Activated T-helper 1 cell treated with anti-CD3 and anti-CD28 coated beads, Interleukin-2, amount 50 U/mL, for 16 hours (primary cell): ENCODE data around the gene NKD1.

Source experiments
- DNase-seq, 2 donors: peaks; one replicate each; pipeline ENCODE4 v3.0.0-alpha.2; 2020; ENCODE audit warnings: low read depth in 1 of 2, low spot score in 1 of 2

Gene NKD1

DNA sequence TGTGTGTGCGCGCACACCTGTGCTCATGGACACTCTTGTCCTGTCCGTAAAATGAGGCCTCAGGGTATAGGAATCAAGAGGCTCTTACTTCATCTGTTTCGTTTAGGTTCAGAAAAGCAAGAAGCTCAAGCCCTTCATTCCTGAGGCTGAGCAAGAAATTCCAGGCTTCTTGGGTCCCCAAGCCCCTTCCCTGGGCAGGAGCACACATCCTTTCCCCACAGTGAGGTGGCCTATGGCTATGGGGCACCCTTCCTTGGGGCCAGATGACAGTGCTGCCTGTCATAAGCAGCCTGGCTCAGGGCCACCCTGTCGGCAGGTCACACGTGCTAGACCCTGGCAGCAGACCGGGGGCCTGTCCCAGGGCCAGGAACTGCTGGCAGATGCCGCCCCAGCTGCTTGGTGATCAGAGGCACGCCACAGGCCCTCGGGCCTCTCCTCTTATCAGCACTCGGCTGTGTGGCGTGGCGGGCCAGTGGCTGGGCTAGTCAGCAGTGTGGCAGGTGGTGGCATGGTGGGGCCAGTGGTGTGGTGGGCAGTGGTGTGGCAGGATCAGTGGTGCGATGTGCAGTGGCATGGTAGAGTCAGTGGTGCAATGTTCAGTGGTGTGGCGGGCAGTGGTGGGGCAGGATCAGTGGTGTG is 50.2 kb downstream of the NKD1 start:
- no peak for DNase-seq

GRCh38 chr16:50598936-50599361 is 50.8 kb downstream of the NKD1 start:
- no peak for DNase-seq

DNA sequence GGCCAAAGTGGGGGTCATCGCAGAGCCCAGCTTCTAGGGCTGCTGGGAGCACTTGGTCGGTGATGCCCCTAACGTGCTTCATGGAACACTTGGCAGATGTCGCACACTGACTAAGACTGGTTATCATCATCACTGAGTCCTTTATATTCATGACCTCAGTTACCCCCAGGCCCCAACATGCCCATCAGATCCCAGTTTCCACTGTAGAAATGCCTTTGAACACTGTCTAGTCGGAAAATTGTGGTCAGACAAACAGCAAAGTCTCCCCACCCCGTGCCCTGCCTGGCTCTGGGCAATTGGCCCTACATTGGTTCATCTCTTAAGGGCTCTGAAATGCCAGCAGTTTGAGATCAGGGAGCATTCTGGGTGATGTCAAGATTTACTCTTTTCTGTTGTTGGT is 51.3 kb downstream of the NKD1 start:
- DNase-seq = no peak

DNA sequence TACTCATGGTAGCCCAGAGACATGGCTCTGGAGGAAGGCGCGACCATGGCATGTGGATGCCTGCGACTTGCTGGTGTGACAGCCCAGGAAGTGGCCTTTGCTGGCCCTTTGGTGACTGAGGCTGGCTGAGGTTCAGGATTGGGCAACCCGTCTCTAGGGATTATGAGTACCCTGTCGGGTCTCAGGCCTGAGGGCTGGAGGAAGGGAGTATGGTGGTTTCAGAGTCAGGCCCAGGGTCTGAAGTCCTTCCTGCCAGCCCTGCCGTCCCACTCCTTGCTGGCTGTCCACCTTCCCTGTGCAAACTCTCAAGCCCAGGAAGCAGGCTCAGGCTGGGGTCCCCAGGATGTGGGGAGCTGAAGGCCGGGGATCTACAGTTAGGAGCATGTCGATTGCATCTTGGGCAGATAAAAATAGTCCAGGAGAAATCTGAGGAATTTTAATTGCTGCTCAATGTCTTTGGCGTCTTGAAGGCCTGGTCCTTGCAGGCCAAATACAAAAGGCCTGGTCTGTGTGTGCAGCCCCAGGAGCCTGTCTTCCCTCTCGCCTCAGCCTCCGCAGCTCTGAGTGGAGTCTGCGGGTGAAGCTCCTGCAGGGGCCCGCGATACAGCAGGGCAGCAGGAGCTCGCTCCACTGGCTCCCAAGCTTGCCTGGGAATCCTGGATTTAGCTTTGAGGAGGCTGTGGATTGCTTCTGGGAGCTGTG is 52.5 kb downstream of the NKD1 start:
- no peak for DNase-seq

- no peak for DNase-seq
These were observed 53.1 kb downstream of the NKD1 start for GRCh38 chr16:50601341-50601740.

GRCh38 chr16:50602126-50602525 is 53.9 kb downstream of the NKD1 start:
- no peak for DNase-seq

DNA sequence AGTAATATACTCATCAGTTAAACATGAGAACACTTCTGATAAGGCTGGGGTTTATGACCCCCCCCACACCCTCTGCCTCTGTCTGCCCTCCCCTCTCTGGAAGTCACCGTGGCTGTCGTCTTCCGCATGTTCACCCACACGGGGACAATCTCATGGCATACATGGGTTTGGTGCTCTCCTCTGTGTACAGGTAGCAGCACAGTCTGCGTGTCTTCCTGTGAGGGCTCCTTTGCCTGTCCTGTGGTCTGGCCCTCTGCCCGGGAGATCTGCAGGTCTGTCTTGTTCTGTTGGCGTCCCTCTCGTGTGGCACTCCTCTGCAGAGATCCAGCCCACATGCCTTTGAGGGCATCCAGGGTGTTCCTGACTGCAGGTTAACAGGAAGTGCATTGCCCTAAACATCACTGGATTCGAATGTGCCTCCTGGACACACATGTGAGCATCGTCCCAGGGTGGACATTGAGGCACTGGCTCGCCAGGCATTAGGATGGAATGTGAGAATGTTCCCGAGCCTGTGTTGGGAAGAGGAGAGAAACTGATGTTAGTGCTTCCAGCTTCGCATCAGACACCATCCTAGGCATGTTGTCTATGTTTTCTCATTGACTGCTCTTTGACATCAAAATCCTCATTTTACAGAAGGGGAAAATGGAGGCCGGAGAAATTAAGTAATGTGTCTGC is 54.5 kb downstream of the NKD1 start:
- peak; percentile 13 to 43 for DNase-seq

- no peak for DNase-seq
These were observed 55.2 kb downstream of the NKD1 start for GRCh38 chr16:50603206-50604064.

- DNase-seq = no peak
These were observed 55.8 kb downstream of the NKD1 start for GRCh38 chr16:50604065-50604418.

DNA sequence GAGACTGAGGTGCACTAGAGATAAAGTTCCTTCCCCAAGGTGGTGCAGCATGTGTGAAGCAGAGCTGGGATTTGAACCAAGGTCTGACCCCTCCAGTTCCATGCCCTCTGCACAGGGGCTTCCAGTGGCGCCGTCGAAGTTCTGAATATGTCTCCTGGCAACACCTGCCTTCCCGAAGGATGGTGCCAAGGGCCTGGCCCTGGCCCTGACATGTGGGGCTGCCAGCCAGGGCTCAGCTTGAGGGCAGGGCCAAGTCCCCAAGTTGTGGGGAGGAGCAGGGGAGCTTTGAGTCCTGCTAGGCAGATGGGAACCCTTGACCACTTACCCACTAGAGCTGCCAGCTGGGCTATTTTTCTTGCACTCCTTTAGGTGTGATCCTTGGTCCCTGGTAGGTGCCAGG is 56.4 kb downstream of the NKD1 start:
- DNase-seq = no peak

GRCh38 chr16:50605733-50606430 is 57.7 kb downstream of the NKD1 start:
- DNase-seq = no peak

- no peak for DNase-seq
These were observed 58.3 kb downstream of the NKD1 start for GRCh38 chr16:50606431-50607050.

GRCh38 chr16:50607051-50607431 is 58.8 kb downstream of the NKD1 start:
- DNase-seq = no peak

GRCh38 chr16:50607447-50607846 is 59.3 kb downstream of the NKD1 start:
- DNase-seq = no peak

DNA sequence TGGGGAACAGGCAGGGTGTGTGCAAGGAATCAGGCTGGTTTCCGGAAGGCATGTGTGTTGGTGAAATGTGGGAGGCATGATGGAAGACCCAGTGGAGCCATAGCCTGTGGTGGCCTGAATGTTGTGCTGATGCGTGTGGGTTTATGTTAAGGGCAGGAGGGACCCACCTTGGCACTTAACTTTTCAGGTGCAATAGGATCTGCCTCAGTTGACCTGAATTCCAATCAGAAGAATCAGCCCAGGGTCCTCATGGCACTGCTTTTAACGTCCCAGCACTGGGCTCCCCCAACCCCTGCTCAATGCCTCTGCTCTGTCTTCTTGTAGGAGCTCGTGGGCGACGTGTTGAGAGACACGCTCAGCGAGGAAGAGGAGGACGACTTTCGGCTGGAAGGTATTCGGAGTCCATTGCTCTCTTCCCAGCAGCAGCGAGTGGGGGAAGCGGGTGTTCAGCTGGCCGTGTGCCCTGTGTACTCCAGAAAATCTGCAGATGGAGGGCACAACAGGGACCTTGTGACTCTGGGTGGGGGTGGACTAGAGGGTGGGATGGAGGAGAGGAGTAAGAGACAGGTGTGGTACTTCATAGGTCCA is 59.9 kb downstream of the NKD1 start:
- DNase-seq = no peak

GRCh38 chr16:50609049-50609448 is 60.9 kb downstream of the NKD1 start:
- DNase-seq = no peak

- no peak for DNase-seq
These were observed 61.3 kb downstream of the NKD1 start for GRCh38 chr16:50609471-50609870.

DNA sequence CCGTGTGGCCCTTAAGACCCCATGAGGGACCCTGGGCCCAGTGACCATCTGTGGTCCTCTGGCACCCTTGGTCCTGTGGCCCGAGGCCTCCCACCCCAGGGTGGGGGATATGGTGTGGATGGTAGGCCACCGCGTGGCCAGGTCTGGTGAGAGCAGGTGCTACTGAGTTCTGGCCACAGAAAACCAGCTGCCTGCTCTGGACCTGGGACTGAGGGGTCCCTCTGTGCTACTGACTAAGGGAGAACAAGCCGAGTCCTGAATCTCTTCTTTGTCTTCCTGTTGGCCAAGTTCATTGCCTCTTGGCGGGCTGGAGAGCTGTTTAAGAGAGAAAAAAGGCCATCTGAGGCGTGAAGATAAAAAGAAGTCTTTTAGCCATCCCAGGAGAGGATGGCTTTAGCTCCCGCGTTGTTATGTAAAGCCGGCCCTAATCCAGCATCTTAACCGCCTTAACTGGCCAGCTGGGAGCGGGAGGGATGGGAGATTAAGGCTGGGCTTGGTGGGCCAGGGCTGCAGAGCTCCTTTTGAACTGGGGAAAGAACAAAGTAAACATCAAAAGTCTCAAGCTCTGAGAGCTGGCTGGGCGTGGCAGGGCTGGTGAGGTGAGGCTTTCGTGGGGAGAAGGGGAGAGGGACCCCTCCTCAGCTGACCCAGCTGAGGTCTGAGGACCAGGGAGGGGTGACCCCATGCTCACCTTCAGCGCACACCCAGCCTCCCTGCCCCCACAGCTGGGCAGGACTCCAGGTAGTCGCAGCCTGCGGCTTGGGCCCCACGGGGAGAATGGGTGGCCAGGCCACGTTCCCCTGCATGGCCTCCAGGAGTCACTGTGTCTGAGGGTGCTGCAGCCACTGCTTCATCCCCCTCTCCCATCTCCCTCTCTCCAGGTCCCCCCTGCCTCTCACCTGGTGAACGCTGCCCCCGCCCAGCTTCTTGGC is 62.4 kb downstream of the NKD1 start:
- no peak for DNase-seq

DNA sequence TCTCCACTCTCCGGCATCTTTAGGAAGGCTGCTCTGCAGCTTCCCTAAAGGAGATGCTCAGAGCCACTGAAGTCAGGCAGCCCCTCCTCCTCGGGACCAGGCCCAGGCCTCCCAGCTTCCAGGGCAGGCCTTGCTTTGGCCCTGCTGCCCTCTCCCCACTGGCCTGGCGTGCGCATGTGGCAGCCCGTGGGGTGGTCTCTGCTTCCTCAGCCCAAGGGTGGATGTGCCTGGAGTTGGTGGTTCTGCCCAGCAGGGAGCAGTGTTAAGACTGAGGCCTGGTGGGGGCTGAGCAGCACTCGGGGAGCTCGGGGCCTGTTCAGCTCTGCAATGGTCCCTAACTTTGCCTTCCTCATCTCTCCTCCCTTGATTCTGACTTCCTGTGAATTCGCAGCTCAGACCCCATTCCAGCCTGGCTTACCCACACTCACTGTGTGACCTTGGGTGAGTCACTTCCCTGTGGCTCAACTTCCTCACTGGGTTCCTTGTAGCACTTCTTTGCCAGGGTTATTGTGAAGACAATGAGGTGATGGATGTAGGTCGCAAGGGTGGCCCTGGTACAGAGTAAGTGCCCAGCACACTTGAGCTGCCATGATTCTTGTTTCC is 63.2 kb downstream of the NKD1 start:
- no peak for DNase-seq
